Effector memory CD8-positive, alpha-beta T cell (primary cell): ENCODE measurements around the gene CNDP1.

ENCODE experiments used
- ATAC-seq: fragments of 150-1000 bp; cut with Tn5 transposase; replicated peaks from 2 replicates; pipeline ENCODE4 v1.10.0; 2021; ENCODE audit warnings: mild to moderate bottlenecking, moderate library complexity
- DNase-seq, 3 experiments: peaks; one replicate each; pipeline ENCODE4 v3.0.0; 2021
- H3K27ac Mint-ChIP-seq, 2 donors: one replicate each; pipeline ENCODE4 v1.8.0; 2022; ENCODE audit warnings: mild to moderate bottlenecking in 2 of 2, mixed read lengths in 2 of 2, moderate library complexity in 2 of 2
- H3K27me3 Mint-ChIP-seq, 2 donors: one replicate each; pipeline ENCODE4 v1.8.0; 2022; ENCODE audit warnings: mixed read lengths in 2 of 2
- H3K36me3 Mint-ChIP-seq: one replicate; pipeline ENCODE4 v1.8.0; 2022; ENCODE audit warnings: mild to moderate bottlenecking, moderate library complexity, mixed read lengths; ENCODE audit not compliant: insufficient read depth
- H3K4me1 Mint-ChIP-seq, 2 donors: one replicate each; pipeline ENCODE4 v1.8.0; 2022; ENCODE audit warnings: low read depth in 2 of 2, mixed read lengths in 2 of 2
- H3K4me3 Mint-ChIP-seq, 2 donors: one replicate each; pipeline ENCODE4 v1.8.0; 2022; ENCODE audit warnings: mild to moderate bottlenecking in 2 of 2, mixed read lengths in 2 of 2, moderate library complexity in 2 of 2
- H3K9me3 Mint-ChIP-seq, 2 donors: one replicate each; pipeline ENCODE4 v1.8.0; 2022; ENCODE audit warnings: mixed read lengths in 2 of 2

The CNDP1 gene

GRCh38 chr18:74598350-74599001 lies 64.2 kb downstream of the CNDP1 start:
- Mint-ChIP-seq H3K27ac (peak overlapping the region; percentile 98 to 99), H3K4me1 (peaks cover 37 to 57% of the 10 kb centered on the region in 2 donors), H3K4me3 (peak overlapping the region; percentile 96 to 99), H3K9me3 (no peaks in the 10 kb centered on the region), H3K27me3 (no peaks in the 10 kb centered on the region), H3K36me3 (peaks cover 30% of the 10 kb centered on the region)
- ATAC-seq (peak; percentile 70), DNase-seq (peak; percentile 61 to 64 (median 62))

DNA sequence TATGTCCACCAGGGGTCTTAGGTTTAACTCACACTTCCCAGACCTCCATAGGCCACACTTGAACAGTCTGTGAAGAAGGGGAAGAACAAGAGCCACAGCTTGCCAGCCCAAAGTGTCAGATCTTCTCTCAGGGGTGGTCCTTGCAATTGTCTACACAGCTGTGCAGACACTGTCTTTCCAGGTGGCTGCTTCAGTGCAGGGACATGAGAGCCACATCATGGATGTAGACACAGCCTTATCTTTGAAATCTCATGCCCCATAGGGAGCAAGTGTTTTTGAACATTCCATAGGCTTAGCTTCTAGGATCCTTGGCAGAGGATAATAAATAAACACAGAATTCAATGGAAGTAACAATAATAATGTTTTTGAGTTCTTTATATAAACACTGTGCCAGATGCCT lies 70.1 kb downstream of the CNDP1 start:
- Mint-ChIP-seq H3K27me3 (no peaks in the 10 kb centered on the region), H3K4me3 (no peak overlapping the region), H3K36me3 (no peaks in the 10 kb centered on the region), H3K27ac (peak overlapping the region in 1 of 2 donors; percentile 17), H3K4me1 (peaks cover 29 to 39% of the 10 kb centered on the region in 2 donors), H3K9me3 (no peaks in the 10 kb centered on the region)
- no peak for DNase-seq
- no peak for ATAC-seq

DNA sequence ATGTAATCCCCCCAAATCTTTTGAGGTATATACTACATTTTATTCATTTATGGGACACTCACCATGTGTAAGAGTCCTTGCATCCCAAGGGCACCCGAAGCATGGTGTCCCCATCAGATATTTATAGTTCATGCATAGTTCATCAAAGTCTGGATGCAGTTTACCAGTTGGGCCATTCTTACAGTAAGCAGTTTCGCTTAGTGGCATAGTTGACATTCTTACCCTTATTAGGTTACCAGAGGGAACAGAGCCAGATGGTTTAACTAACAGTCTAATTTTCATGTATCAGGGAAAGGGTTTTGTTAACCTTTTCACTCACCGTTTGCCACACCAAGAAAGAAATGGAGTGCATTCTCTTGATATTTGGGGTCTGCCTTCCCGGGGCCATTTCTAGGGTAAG lies 70.5 kb downstream of the CNDP1 start:
- H3K27me3 Mint-ChIP-seq: no peaks in the 10 kb centered on the region
- H3K4me1 Mint-ChIP-seq: peaks cover 27 to 35% of the 10 kb centered on the region in 2 donors
- ATAC-seq (no peak), DNase-seq (no peak)
- H3K36me3 Mint-ChIP-seq: no peaks in the 10 kb centered on the region
- H3K4me3 Mint-ChIP-seq: no peak overlapping the region
- no peaks in the 10 kb centered on the region for H3K9me3 Mint-ChIP-seq
- H3K27ac Mint-ChIP-seq: no peak overlapping the region

GRCh38 chr18:74608681-74609080 lies 74.4 kb downstream of the CNDP1 start:
- Mint-ChIP-seq H3K27ac (no peak overlapping the region), H3K4me3 (no peak overlapping the region), H3K36me3 (no peaks in the 10 kb centered on the region), H3K4me1 (peaks cover 20 to 39% of the 10 kb centered on the region in 2 donors), H3K27me3 (no peaks in the 10 kb centered on the region), H3K9me3 (no peaks in the 10 kb centered on the region)
- DNase-seq (no peak), ATAC-seq (no peak)

GRCh38 chr18:74609535-74609934 lies 75.2 kb downstream of the CNDP1 start:
- no peaks in the 10 kb centered on the region for H3K36me3 Mint-ChIP-seq
- ATAC-seq (no peak), DNase-seq (no peak)
- H3K27ac Mint-ChIP-seq: no peak overlapping the region
- H3K4me1 Mint-ChIP-seq: peaks cover 17 to 33% of the 10 kb centered on the region in 2 donors
- H3K27me3 Mint-ChIP-seq: no peaks in the 10 kb centered on the region
- H3K4me3 Mint-ChIP-seq: no peak overlapping the region
- no peaks in the 10 kb centered on the region for H3K9me3 Mint-ChIP-seq

GRCh38 chr18:74610051-74610615 lies 75.8 kb downstream of the CNDP1 start:
- no peaks in the 10 kb centered on the region for H3K27me3 Mint-ChIP-seq
- DNase-seq (no peak), ATAC-seq (no peak)
- no peak overlapping the region for H3K27ac Mint-ChIP-seq
- peaks cover 17 to 33% of the 10 kb centered on the region in 2 donors for H3K4me1 Mint-ChIP-seq
- H3K36me3 Mint-ChIP-seq: no peaks in the 10 kb centered on the region
- H3K4me3 Mint-ChIP-seq: no peak overlapping the region
- no peaks in the 10 kb centered on the region for H3K9me3 Mint-ChIP-seq

- ATAC-seq: no peak
- Mint-ChIP-seq H3K4me3 (no peak overlapping the region), H3K36me3 (no peaks in the 10 kb centered on the region), H3K27ac (no peak overlapping the region), H3K27me3 (no peaks in the 10 kb centered on the region), H3K4me1 (peaks cover 17 to 33% of the 10 kb centered on the region in 2 donors), H3K9me3 (no peaks in the 10 kb centered on the region)
- no peak for DNase-seq
These were observed 76.6 kb downstream of the CNDP1 start for GRCh38 chr18:74610860-74611259.

GRCh38 chr18:74611765-74612164 lies 77.5 kb downstream of the CNDP1 start:
- ATAC-seq: no peak
- H3K4me1 Mint-ChIP-seq: peaks cover 17 to 33% of the 10 kb centered on the region in 2 donors
- no peak overlapping the region for H3K27ac Mint-ChIP-seq

DNA sequence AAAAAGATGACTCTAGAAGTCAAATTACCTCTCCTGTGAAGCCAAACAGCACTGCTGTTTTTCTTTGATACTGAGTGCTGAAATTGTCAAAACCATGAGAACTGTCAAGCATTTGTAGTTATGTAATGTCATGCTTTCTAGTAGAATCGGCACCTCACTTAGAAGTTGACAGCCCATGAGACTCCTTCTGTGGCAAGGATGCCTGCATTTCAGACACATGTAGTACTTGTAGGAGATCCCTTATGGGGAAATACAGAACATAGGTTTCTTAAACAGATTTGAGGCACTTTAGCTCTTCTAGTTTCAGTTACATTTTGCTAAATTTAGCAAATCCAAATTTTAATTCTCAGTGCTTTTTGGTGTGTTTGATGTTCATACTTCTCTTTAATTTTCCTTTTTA lies 79.1 kb downstream of the CNDP1 start:
- no peak for DNase-seq
- H3K27me3 Mint-ChIP-seq: no peaks in the 10 kb centered on the region
- H3K4me1 Mint-ChIP-seq: peaks cover 17 to 29% of the 10 kb centered on the region in 2 donors
- no peaks in the 10 kb centered on the region for H3K9me3 Mint-ChIP-seq
- no peak for ATAC-seq
- H3K4me3 Mint-ChIP-seq: no peak overlapping the region
- H3K27ac Mint-ChIP-seq: no peak overlapping the region
- H3K36me3 Mint-ChIP-seq: no peaks in the 10 kb centered on the region

More at GRCh38 chr18:74611765-74612164, 77.5 kb downstream of the CNDP1 start:
- Mint-ChIP-seq H3K27me3 (no peaks in the 10 kb centered on the region), H3K4me3 (no peak overlapping the region), H3K9me3 (no peaks in the 10 kb centered on the region), H3K36me3 (no peaks in the 10 kb centered on the region)
- no peak for DNase-seq

DNA sequence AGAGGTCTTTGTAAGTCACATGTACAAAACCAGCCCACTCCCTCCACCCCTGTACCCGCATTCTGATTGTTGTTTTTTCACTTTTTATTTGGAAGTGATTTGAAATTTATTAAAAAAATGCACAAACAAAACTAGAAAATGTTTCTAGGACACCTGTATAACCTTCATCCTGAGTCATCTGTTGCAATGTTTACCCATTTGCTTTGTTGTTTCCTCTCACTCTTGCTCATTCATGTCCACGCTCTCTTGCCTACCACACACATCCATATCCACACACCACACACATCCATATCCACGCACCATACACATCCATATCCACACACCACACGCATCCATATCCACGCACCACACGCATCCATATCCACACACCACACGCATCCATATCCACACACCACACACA lies 82.2 kb downstream of the CNDP1 start:
- no peak for ATAC-seq
- no peaks in the 10 kb centered on the region for H3K36me3 Mint-ChIP-seq
- no peak for DNase-seq
- no peak overlapping the region for H3K4me3 Mint-ChIP-seq
- peaks cover 3 to 8% of the 10 kb centered on the region in 2 donors for H3K4me1 Mint-ChIP-seq
- no peak overlapping the region for H3K27ac Mint-ChIP-seq
- no peaks in the 10 kb centered on the region for H3K9me3 Mint-ChIP-seq
- no peaks in the 10 kb centered on the region for H3K27me3 Mint-ChIP-seq

DNA sequence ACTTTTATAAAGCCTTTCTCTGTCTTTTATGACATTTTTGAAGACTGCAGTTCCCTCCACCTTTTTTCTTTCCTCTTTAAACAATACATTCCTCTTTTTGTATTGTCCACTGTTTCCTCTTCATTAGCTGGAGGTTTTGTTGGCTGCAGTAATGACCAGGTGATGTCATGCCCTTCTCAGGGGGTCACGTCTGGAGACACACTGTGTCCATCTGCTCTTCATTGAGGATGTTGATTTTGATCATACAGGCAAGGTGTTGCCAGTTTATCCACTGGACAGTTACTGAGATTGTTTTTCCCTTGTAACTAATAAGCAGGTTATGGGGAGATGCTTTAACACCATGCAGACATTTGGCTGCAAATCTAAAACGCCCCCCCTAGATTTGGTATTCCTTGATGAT lies 83.2 kb downstream of the CNDP1 start:
- no peak for DNase-seq
- ATAC-seq: no peak
- peaks cover 0 to 4% of the 10 kb centered on the region in 2 donors for H3K4me1 Mint-ChIP-seq
- H3K36me3 Mint-ChIP-seq: no peaks in the 10 kb centered on the region
- H3K4me3 Mint-ChIP-seq: no peak overlapping the region
- no peaks in the 10 kb centered on the region for H3K9me3 Mint-ChIP-seq
- no peaks in the 10 kb centered on the region for H3K27me3 Mint-ChIP-seq
- H3K27ac Mint-ChIP-seq: no peak overlapping the region

DNA sequence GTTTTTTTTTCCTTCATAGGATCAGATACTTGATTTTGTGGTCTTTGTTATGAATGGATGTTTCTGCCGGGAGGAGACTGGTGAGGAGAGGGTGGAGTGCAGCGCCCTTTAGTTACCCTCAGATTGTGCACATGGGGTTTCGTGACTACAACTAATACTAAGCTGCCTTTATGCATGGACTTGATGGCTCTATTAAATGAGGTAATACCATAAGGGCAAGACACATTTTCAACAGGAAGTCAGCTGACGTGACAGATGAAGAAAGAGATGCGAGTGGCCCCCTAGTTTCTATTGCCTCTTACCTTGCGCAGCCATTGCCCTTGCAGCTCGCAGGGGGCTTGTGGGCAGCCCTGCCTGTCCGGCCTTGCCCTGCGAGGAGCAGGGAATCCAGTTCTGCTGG lies 87.8 kb downstream of the CNDP1 start:
- no peaks in the 10 kb centered on the region for H3K36me3 Mint-ChIP-seq

GRCh38 chr18:74623047-74623816 lies 88.9 kb downstream of the CNDP1 start:
- no peaks in the 10 kb centered on the region for H3K9me3 Mint-ChIP-seq
- no peak overlapping the region for H3K4me3 Mint-ChIP-seq
- peaks cover 3% of the 10 kb centered on the region for H3K36me3 Mint-ChIP-seq
- no peak for DNase-seq
- ATAC-seq: no peak
- peaks cover 2 to 11% of the 10 kb centered on the region in 2 donors for H3K4me1 Mint-ChIP-seq
- no peaks in the 10 kb centered on the region for H3K27me3 Mint-ChIP-seq
- H3K27ac Mint-ChIP-seq: no peak overlapping the region

More for the DNA sequence above, 87.8 kb downstream of the CNDP1 start:
- Mint-ChIP-seq H3K4me1 (peaks cover 2 to 7% of the 10 kb centered on the region in 2 donors), H3K27me3 (no peaks in the 10 kb centered on the region), H3K4me3 (no peak overlapping the region), H3K9me3 (no peaks in the 10 kb centered on the region), H3K27ac (no peak overlapping the region)
- ATAC-seq (no peak), DNase-seq (no peak)

DNA sequence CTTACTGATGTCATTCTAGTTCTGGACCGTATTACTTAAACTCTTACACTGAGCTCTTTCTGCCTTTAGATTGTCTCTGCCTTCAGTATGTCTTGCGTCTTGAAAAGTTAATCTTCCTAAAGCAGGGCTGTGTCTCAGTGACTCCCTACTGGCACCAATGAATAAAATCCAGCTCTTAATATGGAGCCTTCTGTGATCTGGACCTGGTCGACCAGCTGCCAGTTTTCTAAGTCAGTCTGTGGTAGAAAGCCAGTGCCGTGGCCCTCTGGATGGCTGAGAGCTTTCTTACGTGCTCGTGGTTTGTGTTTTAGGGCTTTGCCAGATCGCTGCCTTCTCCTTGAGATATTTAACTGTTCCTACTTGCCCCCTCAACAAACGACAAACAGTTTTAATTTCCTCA lies 90.2 kb downstream of the CNDP1 start:
- Mint-ChIP-seq H3K36me3 (peaks cover 3% of the 10 kb centered on the region), H3K9me3 (no peaks in the 10 kb centered on the region), H3K4me1 (peaks cover 2 to 11% of the 10 kb centered on the region in 2 donors), H3K27me3 (no peaks in the 10 kb centered on the region), H3K27ac (no peak overlapping the region), H3K4me3 (no peak overlapping the region)
- no peak for ATAC-seq
- DNase-seq: no peak
